A549 (cell line): ENCODE results near the gene MYMK. TPM values are rescaled to one million over a fixed set of nuclear protein-coding genes. Genes with fewer than 3 reads are reported as not detected.
"Not testable (repeated sequence)": the region's sequence is repeated elsewhere in the genome, so short reads cannot be mapped to it uniquely, and the experiment has no call there.

Experiments used
- ATAC-seq, 2 experiments: fragments of 200-7000 bp in 1 of 2; fragments of >200 bp in 1 of 2; cut with Nextera tagmentation in 1 of 2; cut with Tn5 transposase in 1 of 2; 3 replicates each; pipeline versions ENCODE4 v1.8.0 to v1.9.1; 2018 to 2020; ENCODE audit warnings: mild to moderate bottlenecking in 1 of 2, moderate library complexity in 1 of 2
- CTCF ChIA-PET: fragments of 300-600 bp; sonication (Branson Sonifier 250); formaldehyde crosslinking; extraction: SDS; loops from one replicate; lab custom pipeline; 2021; ENCODE audit warnings: antibody characterized with exemption, inconsistent platforms; lab: Yijun Ruan, JAX
- POLR2A ChIA-PET: fragments of 350-600 bp; formaldehyde crosslinking; extraction: SDS; loops from one replicate; lab custom pipeline; 2021; ENCODE audit warnings: antibody characterized with exemption, inconsistent platforms; lab: Yijun Ruan, JAX
- DNase-seq, 2 experiments: peaks; one replicate each; pipeline versions ENCODE4 v3.0.0 to v3.0.0-alpha.2; 2011 to 2016; ENCODE audit warnings: low read depth in 1 of 2, low spot score in 1 of 2
- FAIRE-seq: peaks from 2 replicates; lab custom pipeline; 2011; peaks lifted over from hg19 to GRCh38; lab: Jason Lieb, UNC
- H3K27ac ChIP-seq, 2 experiments: fragments of >200 bp; sonication (Bioruptor Twin); formaldehyde crosslinking; 3 replicates each; pipeline ENCODE4 v1.5.1; 2016 to 2017
- H3K4me1 ChIP-seq: fragments of >200 bp; sonication (Bioruptor Twin); formaldehyde crosslinking; 3 replicates; pipeline ENCODE4 v1.6.1; 2016
- H3K4me2 ChIP-seq: fragments of >200 bp; sonication (Bioruptor Twin); formaldehyde crosslinking; 3 replicates; pipeline ENCODE4 v1.6.1; 2016
- H3K4me3 ChIP-seq: fragments of >200 bp; sonication (Bioruptor Twin); formaldehyde crosslinking; 3 replicates; pipeline ENCODE4 v1.5.1; 2016
- H3K9me3 ChIP-seq: fragments of >200 bp; sonication (Bioruptor Twin); formaldehyde crosslinking; 3 replicates; pipeline ENCODE4 v1.6.1; 2016
- CBX8 ChIP-seq: fragments of 200-600 bp; sonication (generic); IDR thresholded peaks from 2 replicates; pipeline ENCODE4 v1.6.1; 2016
- CHD4 ChIP-seq: fragments of 200-600 bp; sonication (generic); IDR thresholded peaks from 2 replicates; pipeline ENCODE4 v1.6.1; 2016; ENCODE audit warnings: antibody characterized with exemption, mild to moderate bottlenecking, borderline replicate concordance
- ELK1 ChIP-seq: fragments of 150-350 bp; IDR thresholded peaks from 2 replicates; pipeline ENCODE4 v1.6.1; 2014; ENCODE audit warnings: low read depth, mild to moderate bottlenecking, low read length
- FOSL2 ChIP-seq, 2 experiments: fragments of 450-650 bp in 1 of 2; fragments of >200 bp in 1 of 2; sonication (Bioruptor Twin) in 1 of 2; formaldehyde crosslinking; IDR thresholded peaks; 2 replicates each; pipeline versions ENCODE4 v1.5.0 to v1.6.1; 2016 to 2020; ENCODE audit warnings: mild to moderate bottlenecking in 1 of 2, moderate library complexity in 1 of 2
- HEYL ChIP-seq: fragments of 250-450 bp; sonication (Bioruptor Pico); IDR thresholded peaks from 2 replicates; pipeline ENCODE4 v1.8.0; 2021; ENCODE audit warnings: mild to moderate bottlenecking, moderate library complexity
- HMGXB4 ChIP-seq: fragments of 250-450 bp; sonication (Bioruptor Pico); IDR thresholded peaks from 2 replicates; pipeline ENCODE4 v1.5.0; 2021; ENCODE audit warnings: mild to moderate bottlenecking, moderate library complexity, borderline replicate concordance
- HOXA7 ChIP-seq: fragments of 250-450 bp; sonication (Bioruptor Pico); IDR thresholded peaks from 2 replicates; pipeline ENCODE4 v1.5.0; 2020; ENCODE audit warnings: mild to moderate bottlenecking, moderate library complexity
- HOXB13 ChIP-seq: fragments of 250-450 bp; sonication (Bioruptor Pico); IDR thresholded peaks from 2 replicates; pipeline ENCODE4 v1.5.0; 2020; ENCODE audit warnings: low read depth, mild to moderate bottlenecking, moderate library complexity
- JUNB ChIP-seq: fragments of >200 bp; sonication (Bioruptor Twin); formaldehyde crosslinking; IDR thresholded peaks from 2 replicates; pipeline ENCODE4 v1.6.1; 2016
- KDM1A ChIP-seq: fragments of 200-600 bp; sonication (generic); IDR thresholded peaks from 2 replicates; pipeline ENCODE4 v1.6.1; 2016; ENCODE audit warnings: low read depth, mild to moderate bottlenecking
- KDM5A ChIP-seq: fragments of 200-600 bp; sonication (generic); IDR thresholded peaks from 2 replicates; pipeline ENCODE4 v1.6.1; 2016; ENCODE audit warnings: antibody characterized with exemption, mild to moderate bottlenecking
- MAX ChIP-seq: IDR thresholded peaks from 2 replicates; pipeline ENCODE4 v1.6.1; 2012
- MYC ChIP-seq: IDR thresholded peaks from 2 replicates; pipeline ENCODE4 v1.6.1; 2012; ENCODE audit warnings: mild to moderate bottlenecking, inconsistent platforms, low read length, improper control_type of control experiment, borderline replicate concordance
- NR3C1 ChIP-seq: fragments of >200 bp; sonication (Bioruptor Twin); formaldehyde crosslinking; IDR thresholded peaks from 3 replicates; pipeline ENCODE4 v1.6.1; 2017
- POLR2AphosphoS2 ChIP-seq: conservative IDR thresholded peaks from 2 replicates; pipeline ENCODE4 v1.6.1; 2012; ENCODE audit warnings: low read length, improper control_type of control experiment, inconsistent platforms
- RARB ChIP-seq: fragments of 250-450 bp; sonication (Bioruptor Pico); IDR thresholded peaks from 2 replicates; pipeline ENCODE4 v1.8.0; 2021; ENCODE audit warnings: mild to moderate bottlenecking, moderate library complexity
- RCOR1 ChIP-seq: fragments of 150-350 bp; IDR thresholded peaks from 2 replicates; pipeline ENCODE4 v1.6.1; 2014; ENCODE audit warnings: antibody characterized with exemption, low read length, low read depth
- RNF2 ChIP-seq: fragments of 200-600 bp; sonication (generic); IDR thresholded peaks from 2 replicates; pipeline ENCODE4 v1.6.1; 2016; ENCODE audit warnings: low read depth, mild to moderate bottlenecking, antibody characterized with exemption, moderate library complexity, borderline replicate concordance
- SMC3 ChIP-seq: fragments of >200 bp; sonication (Bioruptor Twin); formaldehyde crosslinking; IDR thresholded peaks from 3 replicates; pipeline ENCODE4 v1.6.1; 2018; ENCODE audit warnings: inconsistent platforms
- TFCP2L1 ChIP-seq: fragments of 250-450 bp; sonication (Bioruptor Pico); IDR thresholded peaks from 2 replicates; pipeline ENCODE4 v1.5.0; 2021; ENCODE audit warnings: mild to moderate bottlenecking
- USF2 ChIP-seq: fragments of 450-650 bp; IDR thresholded peaks from 2 replicates; pipeline ENCODE4 v1.6.1; 2014; ENCODE audit warnings: antibody characterized with exemption
- ZNF302 ChIP-seq: fragments of 250-450 bp; sonication (Bioruptor Pico); IDR thresholded peaks from 2 replicates; pipeline ENCODE4 v1.9.0; 2021; ENCODE audit warnings: inconsistent platforms, mild to moderate bottlenecking, moderate library complexity
- ZSCAN20 ChIP-seq: fragments of 250-450 bp; sonication (Bioruptor Pico); IDR thresholded peaks from 2 replicates; pipeline ENCODE4 v1.8.0; 2022; ENCODE audit warnings: mild to moderate bottlenecking, moderate library complexity
- WGBS: methylation state at CpG from one replicate; pipeline ENCODE4 v1.1.6; 2017; ENCODE audit errors: missing lambda C conversion rate; 5-methylcytosine and 5-hydroxymethylcytosine counted together
- polyA plus RNA-seq, 4 experiments: library from polyadenylated mRNA; depleted of rRNA in 3 of 4; stranded (reverse); fragments of >200 nt; fragmentation: RNase III in 1 of 4; extraction: RNeasy Plus Mini Kit Qiagen cat#74134 plus additional on column Dnase treatment in 1 of 4; gene quantifications; 2 replicates in 3 of 4; 3 replicates in 1 of 4; pipeline ENCODE4 v1.2.3, GENCODE V29; 2011 to 2017

The MYMK gene
- polyA plus RNA-seq, 2 of the 4 experiments (the other 2 are of a cell fraction) = not detected

- Histone ChIP-seq H3K4me3 (no peak overlapping the region), H3K4me1 (peaks cover 6% of the 10 kb centered on the region; the same call in 1 of the 3 replicates), H3K9me3 (no peaks in the 10 kb centered on the region), H3K4me2 (no peak overlapping the region), H3K27ac (no peak overlapping the region)
- no peak for ATAC-seq
- DNase-seq = no peak
- no peak for FAIRE-seq
- ChIA-PET POLR2A (no interaction called here), CTCF (no interaction called here)
- 79% methylated on average over 11 of the region's 11 CpGs for WGBS
- TF ChIP-seq KDM5A (no peak), USF2 (no peak), HMGXB4 (CRISPR knock-in tag) (no peak), JUNB (no peak), RNF2 (no peak), NR3C1 (no peak), CHD4 (no peak), POLR2AphosphoS2 (no peak), ZSCAN20 (CRISPR knock-in tag) (no peak), SMC3 (no peak), HEYL (no peak), RCOR1 (no peak), MAX (no peak), CBX8 (no peak), KDM1A (no peak), TFCP2L1 (CRISPR knock-in tag) (no peak), FOSL2 (IDR thresholded peaks at IDR 0.05) (no peak), FOSL2 (CRISPR knock-in tag; IDR thresholded peaks at IDR 0.05) (no peak), ELK1 (no peak), ZNF302 (CRISPR knock-in tag) (no peak), RARB (no peak)
Observed at GRCh38 chr9:133564451-133565116, 39.8 kb upstream of the MYMK start.

- POLR2A ChIA-PET, CTCF ChIA-PET, FAIRE-seq, H3K9me3 ChIP-seq, H3K27ac ChIP-seq, ATAC-seq, DNase-seq, H3K4me3 ChIP-seq, H3K4me2 ChIP-seq, H3K4me1 ChIP-seq: not testable (repeated sequence)
Observed at GRCh38 chr9:133563814-133564213, 39.1 kb upstream of the MYMK start.

GRCh38 chr9:133563291-133563796, 38.6 kb upstream of the MYMK start:
- DNase-seq (peak in 1 of 2 experiments; percentile 34), FAIRE-seq (no peak), ATAC-seq (peak in 1 of 2 experiments; percentile 47; a peak in 3 of 6 replicates)
- no peak overlapping the region for H3K4me3 ChIP-seq
- TF ChIP-seq HOXB13 (CRISPR knock-in tag) (no peak), CBX8 (no peak), MYC (no peak), HOXA7 (CRISPR knock-in tag) (no peak)
- ChIA-PET POLR2A (no interaction called here), CTCF (no interaction called here)
- H3K4me1 ChIP-seq = peaks cover 9% of the 10 kb centered on the region; the same call in 2 of the 3 replicates
- no peak overlapping the region for H3K27ac ChIP-seq
- 1% methylated on average over 10 of the region's 14 CpGs for WGBS
- peak overlapping the region; percentile 13; the same call in 2 of the 3 replicates for H3K4me2 ChIP-seq
- H3K9me3 ChIP-seq = no peaks in the 10 kb centered on the region
